IPS-15b (cell line): Measurements from ENCODE around the gene C3orf20.

Experiments used
- H3K27me3 ChIP-seq: one replicate; pipeline ENCODE4 v1.6.1; 2013; ENCODE audit warnings: low read length; ENCODE audit not compliant: control insufficient read depth, insufficient read depth
- H3K36me3 ChIP-seq: one replicate; pipeline ENCODE4 v1.6.1; 2013; ENCODE audit warnings: low read length; ENCODE audit not compliant: control insufficient read depth, insufficient read depth
- H3K4me1 ChIP-seq: one replicate; pipeline ENCODE4 v1.6.1; 2013; ENCODE audit warnings: mild to moderate bottlenecking, low read length; ENCODE audit not compliant: control insufficient read depth, insufficient read depth
- H3K4me3 ChIP-seq: one replicate; pipeline ENCODE4 v1.5.1; 2013; ENCODE audit warnings: low read depth, low read length
- H3K9ac ChIP-seq: one replicate; pipeline ENCODE4 v1.6.1; 2013; ENCODE audit warnings: low read depth, mild to moderate bottlenecking, low read length
- H3K9me3 ChIP-seq: one replicate; pipeline ENCODE4 v1.6.1; 2013; ENCODE audit warnings: mild to moderate bottlenecking, low read length; ENCODE audit not compliant: control insufficient read depth, insufficient read depth

Gene C3orf20

DNA sequence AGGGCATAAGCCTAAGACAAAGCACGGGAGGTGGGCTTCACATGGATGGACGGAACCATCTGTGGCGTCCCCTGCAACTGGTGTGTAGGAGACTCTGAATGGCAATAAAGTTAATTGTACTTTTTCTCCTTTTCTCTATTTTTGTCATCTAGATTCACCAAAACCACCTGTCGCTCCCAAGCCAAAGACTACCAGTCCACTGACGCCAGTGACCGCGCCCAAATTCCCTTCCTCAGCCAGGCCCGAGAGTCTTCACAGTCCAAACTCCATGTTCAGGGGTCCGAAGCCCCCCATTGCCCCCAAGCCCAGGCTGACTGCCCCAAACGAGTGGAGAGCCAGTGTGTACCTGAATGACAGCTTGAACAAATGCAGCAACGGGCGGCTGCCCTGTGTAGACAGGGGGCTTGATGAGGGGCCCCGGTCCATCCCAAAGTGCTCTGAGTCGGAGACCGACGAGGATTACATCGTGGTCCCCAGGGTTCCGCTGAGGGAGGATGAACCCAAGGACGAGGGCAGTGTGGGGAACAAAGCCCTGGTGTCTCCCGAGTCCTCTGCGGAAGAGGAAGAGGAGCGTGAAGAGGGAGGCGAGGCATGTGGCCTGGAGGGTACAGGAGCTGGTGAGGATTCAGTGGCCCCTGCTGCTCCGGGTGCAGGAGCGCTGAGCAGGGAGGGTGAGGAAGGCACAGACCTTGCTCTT is 144.0 kb downstream of the C3orf20 start, which contains the start of gene FGD5:
TSS of gene FGD5 (plus strand) at position 159 of the 697 bp plus-strand sequence. CDS start at position 269, 110 bp downstream.
- Histone ChIP-seq H3K4me1 (peaks cover 3% of the 10 kb centered on the region), H3K9ac (no peak within 1 kb of the TSS), H3K36me3 (peaks cover 8% of the 10 kb centered on the region), H3K4me3 (no peak within 1 kb of the TSS), H3K9me3 (no peaks in the 10 kb centered on the region), H3K27me3 (no peaks in the 10 kb centered on the region)

DNA sequence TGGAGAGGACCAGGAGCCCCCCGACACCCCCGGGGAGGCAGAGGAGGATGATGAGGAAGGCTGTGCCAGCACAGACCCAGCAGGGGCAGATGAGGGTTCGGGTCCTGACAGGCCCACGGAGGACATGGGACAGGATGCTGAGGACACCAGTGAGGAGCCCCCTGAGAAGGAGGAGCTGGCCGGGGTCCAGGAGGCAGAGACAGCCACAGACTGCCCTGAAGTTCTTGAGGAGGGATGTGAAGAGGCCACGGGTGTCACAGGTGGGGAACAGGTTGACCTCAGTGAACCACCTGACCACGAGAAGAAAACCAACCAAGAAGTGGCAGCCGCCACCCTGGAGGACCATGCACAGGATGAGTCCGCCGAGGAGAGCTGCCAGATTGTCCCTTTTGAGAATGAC is 144.7 kb downstream of the C3orf20 start:
- H3K36me3 ChIP-seq, result peaks cover 8% of the 10 kb centered on the region
- no peaks in the 10 kb centered on the region for H3K27me3 ChIP-seq
- no peaks in the 10 kb centered on the region for H3K9me3 ChIP-seq
- H3K4me1 ChIP-seq, result peaks cover 3% of the 10 kb centered on the region
- no peak overlapping the region for H3K4me3 ChIP-seq
- H3K9ac ChIP-seq, result no peak overlapping the region

GRCh38 chr3:14820156-14820555 is 145.2 kb downstream of the C3orf20 start:
- Histone ChIP-seq H3K27me3 (no peaks in the 10 kb centered on the region), H3K9me3 (no peaks in the 10 kb centered on the region), H3K36me3 (peaks cover 8% of the 10 kb centered on the region), H3K4me1 (peaks cover 3% of the 10 kb centered on the region), H3K4me3 (no peak overlapping the region), H3K9ac (no peak overlapping the region)

DNA sequence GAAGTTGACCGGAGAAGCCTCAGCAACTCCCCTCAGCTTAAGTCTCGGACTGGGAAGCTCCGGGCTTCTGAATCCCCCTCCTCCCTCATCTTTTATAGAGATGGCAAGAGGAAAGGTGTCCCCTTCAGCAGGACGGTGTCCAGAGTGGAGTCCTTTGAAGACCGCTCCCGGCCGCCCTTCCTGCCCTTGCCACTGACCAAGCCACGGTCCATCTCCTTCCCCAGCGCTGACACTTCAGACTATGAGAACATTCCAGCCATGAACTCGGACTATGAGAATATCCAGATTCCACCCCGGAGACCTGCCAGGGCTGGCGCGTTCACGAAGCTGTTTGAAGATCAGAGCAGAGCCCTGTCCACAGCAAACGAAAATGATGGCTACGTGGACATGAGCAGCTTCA is 146.2 kb downstream of the C3orf20 start:
- H3K9ac ChIP-seq, result no peak overlapping the region
- peaks cover 3% of the 10 kb centered on the region for H3K4me1 ChIP-seq
- H3K9me3 ChIP-seq, result no peaks in the 10 kb centered on the region
- H3K27me3 ChIP-seq, result no peaks in the 10 kb centered on the region
- peaks cover 8% of the 10 kb centered on the region for H3K36me3 ChIP-seq
- no peak overlapping the region for H3K4me3 ChIP-seq

DNA sequence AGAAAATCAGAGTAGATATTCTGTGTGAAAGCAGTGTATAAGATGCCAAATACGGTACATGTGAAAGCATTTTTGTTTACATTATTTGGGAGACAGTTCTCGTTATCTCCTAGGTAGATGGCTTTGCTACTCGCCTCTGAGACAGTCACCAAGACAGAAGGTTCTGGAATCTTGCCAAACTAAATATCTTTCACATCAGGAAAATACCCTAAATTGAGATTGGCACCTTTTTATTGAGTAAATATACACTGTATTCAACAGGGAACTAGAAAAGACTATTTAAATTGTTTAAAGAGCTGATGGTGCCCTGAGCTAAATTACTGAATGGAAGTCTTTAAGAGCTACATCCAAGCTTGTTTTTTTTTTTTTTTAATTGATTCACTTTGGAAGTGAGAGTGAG is 147.2 kb downstream of the C3orf20 start:
- Histone ChIP-seq H3K9me3 (no peaks in the 10 kb centered on the region), H3K9ac (no peak overlapping the region), H3K4me3 (no peak overlapping the region), H3K27me3 (no peaks in the 10 kb centered on the region), H3K4me1 (peaks cover 3% of the 10 kb centered on the region), H3K36me3 (peaks cover 8% of the 10 kb centered on the region)
